RWPE1 (cell line): ENCODE data around the gene ZSWIM5.

Experiments used
- CTCF ChIA-PET: fragments of 350-600 bp; sonication (Branson Sonifier 250); formaldehyde crosslinking; extraction: SDS; loops from one replicate; lab custom pipeline; 2021; lab: Yijun Ruan, JAX
- POLR2A ChIA-PET: fragments of 400-600 bp; formaldehyde crosslinking; extraction: SDS; loops from one replicate; lab custom pipeline; 2020; ENCODE audit warnings: antibody characterized with exemption; ENCODE audit not compliant: low non-redundant PET; lab: Yijun Ruan, JAX
- DNase-seq: peaks from one replicate; pipeline ENCODE4 v3.0.0; 2012; ENCODE audit warnings: low spot score
- H3K27ac ChIP-seq: fragments of 450-650 bp; 2 replicates; pipeline ENCODE4 v1.5.1; 2017
- CTCF ChIP-seq: fragments of 450-650 bp; conservative IDR thresholded peaks from 2 replicates; pipeline ENCODE4 v1.5.1; 2017; ENCODE audit warnings: low read depth, mild to moderate bottlenecking

Gene ZSWIM5

GRCh38 chr1:45216861-45217260 lies 10.5 kb upstream of the ZSWIM5 start:
- no peak for DNase-seq
- CTCF ChIA-PET: interaction anchor here (0.6 to 0.8 kb wide), 2 partner anchors 124 to 756 kb away, joined by 4 to 5 read pairs; no protein-coding TSS in a partner anchor
- no peak overlapping the region for H3K27ac ChIP-seq
- POLR2A ChIA-PET: no interaction called here
- TF ChIP-seq CTCF: no peak

GRCh38 chr1:45216200-45216541 lies 9.8 kb upstream of the ZSWIM5 start:
- DNase-seq: peak; percentile 15
- no peak overlapping the region for H3K27ac ChIP-seq
- ChIA-PET CTCF (no interaction called here), POLR2A (no interaction called here)
- TF ChIP-seq CTCF: no peak

GRCh38 chr1:45215485-45216199 lies 9.2 kb upstream of the ZSWIM5 start:
- no peak for DNase-seq
- TF ChIP-seq CTCF: no peak
- POLR2A ChIA-PET: no interaction called here
- no peak overlapping the region for H3K27ac ChIP-seq
- CTCF ChIA-PET: no interaction called here

- no peak for TF ChIP-seq CTCF
- no peak for DNase-seq
- H3K27ac ChIP-seq: no peak overlapping the region
- ChIA-PET POLR2A (no interaction called here), CTCF (no interaction called here)
These were observed 7.5 kb upstream of the ZSWIM5 start for GRCh38 chr1:45213892-45214291.

GRCh38 chr1:45211076-45211475 lies 4.7 kb upstream of the ZSWIM5 start:
- ChIA-PET POLR2A (no interaction called here), CTCF (no interaction called here)
- no peak overlapping the region for H3K27ac ChIP-seq
- no peak for TF ChIP-seq CTCF
- DNase-seq: no peak

GRCh38 chr1:45206808-45207623 lies 611 bp upstream of the ZSWIM5 start:
- no peak overlapping the region for H3K27ac ChIP-seq
- no peak for TF ChIP-seq CTCF
- ChIA-PET CTCF (interaction anchor here (0.5 to 0.6 kb wide), 2 partner anchors 34 to 257 kb away, joined by 3 to 4 read pairs; no protein-coding TSS in a partner anchor), POLR2A (no interaction called here)
- DNase-seq: no peak
